ENCODE measurements around the gene HACE1. TPM values are rescaled to one million over a fixed set of nuclear protein-coding genes. Genes with fewer than 3 reads are reported as not detected.
A peak's percentile ranks its signal among the peaks of the same experiment; 100 is the strongest.

HACE1 gene
- total RNA-seq, 1 experiment from 2014 or later: 13.0 TPM

DNA sequence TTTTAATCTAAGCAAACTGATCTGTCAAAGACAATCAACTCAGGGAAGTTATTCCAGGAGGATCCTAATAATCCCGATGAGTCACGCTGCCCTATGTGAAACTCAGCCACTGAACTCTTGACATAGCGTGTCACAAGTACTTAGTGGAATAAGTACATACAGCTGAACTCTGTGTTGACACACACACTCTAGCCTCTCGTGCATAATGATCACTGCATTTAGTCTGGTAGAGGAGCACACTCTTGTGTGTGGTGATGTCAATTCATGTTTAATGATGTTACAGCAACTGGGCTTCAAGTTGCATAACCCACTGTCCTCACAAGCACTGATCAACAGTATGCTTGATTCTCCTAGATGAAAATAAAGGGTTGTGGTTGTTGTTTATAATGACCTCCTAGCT is 148.3 kb downstream of the HACE1 start:
- intact Hi-C loops (cut with micrococcal nuclease; ENCODE audit: unreplicated experiment) (no loop called here), in situ Hi-C loops (cut with HindIII; ENCODE audit: low pct_unique_long_range_greater_than_20kb, low sequenced_read_pairs) (no loop called here)
- no TSS peak for BruUV-seq (replicated peaks)
- Histone ChIP-seq H3K36me3 (ENCODE audit: control insufficient read depth, insufficient read depth, low read length) (no peaks in the 10 kb centered on the region), H3K27ac (ENCODE audit: low read length) (no peak overlapping the region), H3K27me3 (ENCODE audit: control insufficient read depth, insufficient read depth, low read length) (no peaks in the 10 kb centered on the region), H3K9me3 (ENCODE audit: control insufficient read depth, insufficient read depth, low read depth, low read length) (peaks cover 3% of the 10 kb centered on the region; the same call in 1 of the 2 replicates), H3K4me1 (ENCODE audit: control insufficient read depth, insufficient read depth, low read length) (no peaks in the 10 kb centered on the region), H3K4me3 (ENCODE audit: low read depth in 2 of 2, low read length in 2 of 2) (no peak overlapping the region)
- CTCF ChIA-PET: no interaction called here
- DNase-seq (ENCODE audit: low read depth, low spot score) (peak; percentile 2), ATAC-seq (no peak)
- TF ChIP-seq SIN3A (IDR thresholded peaks at IDR 0.05; ENCODE audit: borderline replicate concordance, insufficient read depth, low read depth, low read length): no peak
- TF ChIP-seq TCF7L2 (IDR thresholded peaks at IDR 0.05; ENCODE audit: low read depth, low read length): no peak
- TF ChIP-seq, protein P1, sequence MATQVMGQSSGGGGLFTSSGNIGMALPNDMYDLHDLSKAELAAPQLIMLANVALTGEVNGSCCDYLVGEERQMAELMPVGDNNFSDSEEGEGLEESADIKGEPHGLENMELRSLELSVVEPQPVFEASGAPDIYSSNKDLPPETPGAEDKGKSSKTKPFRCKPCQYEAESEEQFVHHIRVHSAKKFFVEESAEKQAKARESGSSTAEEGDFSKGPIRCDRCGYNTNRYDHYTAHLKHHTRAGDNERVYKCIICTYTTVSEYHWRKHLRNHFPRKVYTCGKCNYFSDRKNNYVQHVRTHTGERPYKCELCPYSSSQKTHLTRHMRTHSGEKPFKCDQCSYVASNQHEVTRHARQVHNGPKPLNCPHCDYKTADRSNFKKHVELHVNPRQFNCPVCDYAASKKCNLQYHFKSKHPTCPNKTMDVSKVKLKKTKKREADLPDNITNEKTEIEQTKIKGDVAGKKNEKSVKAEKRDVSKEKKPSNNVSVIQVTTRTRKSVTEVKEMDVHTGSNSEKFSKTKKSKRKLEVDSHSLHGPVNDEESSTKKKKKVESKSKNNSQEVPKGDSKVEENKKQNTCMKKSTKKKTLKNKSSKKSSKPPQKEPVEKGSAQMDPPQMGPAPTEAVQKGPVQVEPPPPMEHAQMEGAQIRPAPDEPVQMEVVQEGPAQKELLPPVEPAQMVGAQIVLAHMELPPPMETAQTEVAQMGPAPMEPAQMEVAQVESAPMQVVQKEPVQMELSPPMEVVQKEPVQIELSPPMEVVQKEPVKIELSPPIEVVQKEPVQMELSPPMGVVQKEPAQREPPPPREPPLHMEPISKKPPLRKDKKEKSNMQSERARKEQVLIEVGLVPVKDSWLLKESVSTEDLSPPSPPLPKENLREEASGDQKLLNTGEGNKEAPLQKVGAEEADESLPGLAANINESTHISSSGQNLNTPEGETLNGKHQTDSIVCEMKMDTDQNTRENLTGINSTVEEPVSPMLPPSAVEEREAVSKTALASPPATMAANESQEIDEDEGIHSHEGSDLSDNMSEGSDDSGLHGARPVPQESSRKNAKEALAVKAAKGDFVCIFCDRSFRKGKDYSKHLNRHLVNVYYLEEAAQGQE (IDR thresholded peaks at IDR 0.05; ENCODE audit: insufficient read depth in 1 of 2, low read depth in 2 of 2, low read length in 1 of 2): no peak
- TF ChIP-seq, protein P2, sequence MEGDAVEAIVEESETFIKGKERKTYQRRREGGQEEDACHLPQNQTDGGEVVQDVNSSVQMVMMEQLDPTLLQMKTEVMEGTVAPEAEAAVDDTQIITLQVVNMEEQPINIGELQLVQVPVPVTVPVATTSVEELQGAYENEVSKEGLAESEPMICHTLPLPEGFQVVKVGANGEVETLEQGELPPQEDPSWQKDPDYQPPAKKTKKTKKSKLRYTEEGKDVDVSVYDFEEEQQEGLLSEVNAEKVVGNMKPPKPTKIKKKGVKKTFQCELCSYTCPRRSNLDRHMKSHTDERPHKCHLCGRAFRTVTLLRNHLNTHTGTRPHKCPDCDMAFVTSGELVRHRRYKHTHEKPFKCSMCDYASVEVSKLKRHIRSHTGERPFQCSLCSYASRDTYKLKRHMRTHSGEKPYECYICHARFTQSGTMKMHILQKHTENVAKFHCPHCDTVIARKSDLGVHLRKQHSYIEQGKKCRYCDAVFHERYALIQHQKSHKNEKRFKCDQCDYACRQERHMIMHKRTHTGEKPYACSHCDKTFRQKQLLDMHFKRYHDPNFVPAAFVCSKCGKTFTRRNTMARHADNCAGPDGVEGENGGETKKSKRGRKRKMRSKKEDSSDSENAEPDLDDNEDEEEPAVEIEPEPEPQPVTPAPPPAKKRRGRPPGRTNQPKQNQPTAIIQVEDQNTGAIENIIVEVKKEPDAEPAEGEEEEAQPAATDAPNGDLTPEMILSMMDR (IDR thresholded peaks at IDR 0.05): no peak
- no peak for TF ChIP-seq POLR2AphosphoS5 (IDR thresholded peaks at IDR 0.05; ENCODE audit: low read depth, low read length)
- POLR2A ChIA-PET: no interaction called here

DNA sequence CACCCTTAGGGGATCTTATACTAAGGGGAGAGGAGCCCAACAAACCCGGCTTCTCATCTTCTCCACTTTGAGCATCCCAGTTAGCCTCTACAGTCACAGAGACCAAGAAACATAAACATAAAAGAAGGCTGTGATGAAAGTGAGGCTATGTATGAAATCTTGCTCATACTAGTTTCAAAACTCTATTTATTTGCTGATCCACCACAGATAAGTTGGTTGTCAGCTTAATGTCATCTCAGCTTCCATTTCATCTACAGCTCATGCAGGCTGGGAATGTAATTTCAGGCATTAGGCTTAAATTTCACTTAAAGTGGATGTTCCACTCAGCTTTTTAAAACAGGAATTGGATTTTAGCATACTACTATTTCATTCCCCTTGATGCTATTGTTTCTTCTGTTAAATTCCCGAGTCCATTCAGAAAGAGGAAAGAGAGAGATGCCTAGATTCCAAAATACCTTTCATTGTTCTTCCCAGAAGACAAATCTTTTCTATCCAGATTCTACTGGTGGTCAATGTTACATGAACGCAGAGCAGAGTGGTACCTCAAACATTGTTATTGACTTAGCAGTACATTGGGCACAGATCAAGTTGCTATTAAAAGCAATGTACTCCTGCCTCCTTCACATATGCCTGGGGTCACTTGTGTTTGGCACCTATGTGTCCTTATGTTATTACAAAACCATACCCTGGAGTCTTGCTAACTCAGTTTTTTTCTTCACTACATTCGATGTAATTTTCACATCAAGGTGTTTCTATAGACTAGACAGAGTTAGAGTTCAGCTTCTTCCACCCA is 149.0 kb downstream of the HACE1 start:
- no TSS peak for BruUV-seq (replicated peaks)
- ATAC-seq: no peak
- no peak overlapping the region for H3K27ac ChIP-seq (ENCODE audit: low read length)
- no peak overlapping the region for H3K4me3 ChIP-seq (ENCODE audit: low read depth in 2 of 2, low read length in 2 of 2)
- peaks cover 3% of the 10 kb centered on the region; the same call in 1 of the 2 replicates for H3K9me3 ChIP-seq (ENCODE audit: control insufficient read depth, insufficient read depth, low read depth, low read length)
- no peaks in the 10 kb centered on the region for H3K27me3 ChIP-seq (ENCODE audit: control insufficient read depth, insufficient read depth, low read length)
- intact Hi-C loops (cut with micrococcal nuclease; ENCODE audit: unreplicated experiment): no loop called here
- in situ Hi-C loops (cut with HindIII; ENCODE audit: low pct_unique_long_range_greater_than_20kb, low sequenced_read_pairs): no loop called here
- ChIA-PET POLR2A (no interaction called here), CTCF (no interaction called here)
- DNase-seq (ENCODE audit: low read depth, low spot score): no peak
- TF ChIP-seq POLR2AphosphoS5 (IDR thresholded peaks at IDR 0.05; ENCODE audit: low read depth, low read length) (no peak), TCF7L2 (IDR thresholded peaks at IDR 0.05; ENCODE audit: low read depth, low read length) (no peak), SIN3A (IDR thresholded peaks at IDR 0.05; ENCODE audit: borderline replicate concordance, insufficient read depth, low read depth, low read length) (no peak)
- TF ChIP-seq, protein P2 (IDR thresholded peaks at IDR 0.05): no peak
- TF ChIP-seq, protein P1 (IDR thresholded peaks at IDR 0.05; ENCODE audit: insufficient read depth in 1 of 2, low read depth in 2 of 2, low read length in 1 of 2): no peak
- H3K36me3 ChIP-seq (ENCODE audit: control insufficient read depth, insufficient read depth, low read length): no peaks in the 10 kb centered on the region
- no peaks in the 10 kb centered on the region for H3K4me1 ChIP-seq (ENCODE audit: control insufficient read depth, insufficient read depth, low read length)
